Spleen (tissue), 11 donors: ENCODE results near the gene GDAP1L1. TPM values are rescaled to one million over a fixed set of nuclear protein-coding genes. Genes with fewer than 3 reads are reported as not detected.

Source experiments
- DNase-seq: peaks from one replicate; pipeline ENCODE4 v3.0.0-alpha.2; 2020
- H3K27ac ChIP-seq, 8 donors: fragments of 200-600 bp; sonication (generic) in 7 of 8; 1 replicate in 4 of 8; 2 replicates in 4 of 8; pipeline versions ENCODE4 v1.5.0 to v1.8.0; 2016 to 2021; ENCODE audit warnings: inconsistent platforms in 4 of 8, mild to moderate bottlenecking in 4 of 8, moderate library complexity in 1 of 8
- H3K27me3 ChIP-seq, 7 donors: fragments of 200-600 bp; sonication (generic) in 6 of 7; replicated peaks in 1 of 7; 1 replicate in 4 of 7; 2 replicates in 3 of 7; pipeline versions ENCODE4 v1.5.0 to v1.8.0; 2016 to 2021; ENCODE audit warnings: inconsistent platforms in 3 of 7, mild to moderate bottlenecking in 1 of 7
- H3K36me3 ChIP-seq, 6 donors: fragments of 200-600 bp; sonication (generic) in 5 of 6; 1 replicate in 4 of 6; 2 replicates in 2 of 6; pipeline versions ENCODE4 v1.5.0 to v1.8.0; 2016 to 2021; ENCODE audit warnings: inconsistent platforms in 2 of 6
- H3K4me1 ChIP-seq, 6 donors: fragments of 200-600 bp; sonication (generic) in 5 of 6; 1 replicate in 3 of 6; 2 replicates in 3 of 6; pipeline versions ENCODE4 v1.5.0 to v1.8.0; 2016 to 2021; ENCODE audit warnings: inconsistent platforms in 3 of 6
- H3K4me3 ChIP-seq, 8 donors: fragments of 200-600 bp; sonication (generic) in 7 of 8; 1 replicate in 4 of 8; 2 replicates in 4 of 8; pipeline versions ENCODE4 v1.5.0 to v1.8.0; 2016 to 2021; ENCODE audit warnings: inconsistent platforms in 4 of 8, mild to moderate bottlenecking in 4 of 8, moderate library complexity in 2 of 8
- H3K9me3 ChIP-seq, 8 donors: fragments of 200-600 bp; sonication (generic) in 7 of 8; 1 replicate in 4 of 8; 2 replicates in 4 of 8; pipeline versions ENCODE4 v1.5.0 to v1.8.0; 2016 to 2021; ENCODE audit warnings: inconsistent platforms in 4 of 8
- CTCF ChIP-seq, 11 experiments: fragments of 200-600 bp in 7 of 11; fragments of 450-650 bp in 4 of 11; sonication (generic) in 4 of 11; IDR thresholded peaks in 8 of 11; conservative IDR thresholded peaks in 3 of 11; 1 replicate in 7 of 11; 2 replicates in 4 of 11; pipeline versions ENCODE4 v1.4.0 to v1.8.0; 2016 to 2021; ENCODE audit warnings: antibody characterized with exemption in 11 of 11, inconsistent platforms in 4 of 11, mild to moderate bottlenecking in 1 of 11
- POLR2A ChIP-seq, 3 donors: fragments of 450-650 bp; IDR thresholded peaks; one replicate each; pipeline ENCODE4 v1.5.1; 2017; ENCODE audit warnings: antibody characterized with exemption in 3 of 3, mild to moderate bottlenecking in 1 of 3
- POLR2AphosphoS5 ChIP-seq, 3 donors: sonication (generic); formaldehyde crosslinking; IDR thresholded peaks; one replicate each; pipeline ENCODE4 v1.5.1; 2017; ENCODE audit warnings: antibody characterized with exemption in 3 of 3
- WGBS, 5 donors: extraction: QIAGEN DNeasy Blood & Tissue Kit in 3 of 5; methylation state at CpG; one replicate each; pipeline versions ENCODE4 v1.1.5 to v1.1.7; 2013 to 2018; 5-methylcytosine and 5-hydroxymethylcytosine counted together
- intact Hi-C: fragments of 100-400 bp; cut with DNase I; formaldehyde crosslinking; loops from one replicate; pipeline ENCODE4 v1.15.0; 2023; ENCODE audit warnings: low total_unique reads
- polyA plus RNA-seq, 3 donors: library from polyadenylated mRNA; stranded (reverse); fragments of 200-250 nt; gene quantifications; one replicate each; pipeline ENCODE4 v1.2.1, GENCODE V29; 2013
- total RNA-seq, 7 donors: library from RNA; depleted of rRNA in 3 of 7; stranded (reverse); fragments of >200 nt in 3 of 7; fragmentation: NEBNext Ultra II Directional in 4 of 7; extraction: Animal tissue kit (Norgen Biotek cat#: 25700) in 4 of 7; gene quantifications; one replicate each; pipeline versions ENCODE4 v1.1.0 to v1.2.1, GENCODE V29; 2016 to 2021
- donor health status: healthy with polysubstance abuse.
- donor health status: DM: no; HTN: no; CAD: no; lungs with moderate emphysema.
- donor health status: DM: no; HTN: no; CAD: no.
- donor health status: Bipolar disorder and iron deficiency.
- donor health status: healthy.
- donor health status: DM: no; HTN: no; CAD: no.
- donor health status: DM: yes; HTN: yes; CAD: no.

GDAP1L1 gene
- total and polyA plus RNA-seq, 10 donors, result not detected

GRCh38 chr20:44273231-44274215 lies 26.4 kb downstream of the GDAP1L1 start:
- H3K27me3 ChIP-seq, result no peaks in the 10 kb centered on the region
- no peaks in the 10 kb centered on the region for H3K4me1 ChIP-seq
- intact Hi-C loops, result no loop called here
- H3K9me3 ChIP-seq, result no peaks in the 10 kb centered on the region
- H3K36me3 ChIP-seq, result peaks cover 0 to 16% (median 0%) of the 10 kb centered on the region in 6 donors
- DNase-seq, result no peak
- TF ChIP-seq POLR2A (IDR thresholded peaks at IDR 0.05) (no peak), POLR2AphosphoS5 (IDR thresholded peaks at IDR 0.05) (no peak)
- WGBS, 5 donors, result 84 to 92% (median 87%) methylated on average over 10 of the region's 10 CpGs
- H3K27ac ChIP-seq, result no peak overlapping the region
- H3K4me3 ChIP-seq, result no peak overlapping the region

- no peak overlapping the region for H3K27ac ChIP-seq
- H3K4me1 ChIP-seq, result no peaks in the 10 kb centered on the region
- TF ChIP-seq POLR2AphosphoS5 (IDR thresholded peaks at IDR 0.05) (no peak), CTCF (IDR thresholded peaks at IDR 0.05 in 8 of 11, conservative IDR thresholded peaks at IDR 0.05 in 3 of 11) (no peak), POLR2A (IDR thresholded peaks at IDR 0.05) (no peak)
- no peak overlapping the region for H3K4me3 ChIP-seq
- peaks cover 0 to 22% (median 0%) of the 10 kb centered on the region in 6 donors for H3K36me3 ChIP-seq
- H3K9me3 ChIP-seq, result no peaks in the 10 kb centered on the region
- intact Hi-C loops, result no loop called here
- WGBS, 5 donors, result 75 to 87% (median 83%) methylated on average over 11 of the region's 11 CpGs
- H3K27me3 ChIP-seq, result no peaks in the 10 kb centered on the region
- no peak for DNase-seq
Measured at GRCh38 chr20:44274303-44275017, 27.4 kb downstream of the GDAP1L1 start.

GRCh38 chr20:44279228-44279627 lies 32.1 kb downstream of the GDAP1L1 start:
- Histone ChIP-seq H3K4me1 (no peaks in the 10 kb centered on the region), H3K4me3 (no peak overlapping the region), H3K27ac (no peak overlapping the region), H3K36me3 (peaks cover 0 to 6% (median 0%) of the 10 kb centered on the region in 6 donors), H3K27me3 (no peaks in the 10 kb centered on the region), H3K9me3 (no peaks in the 10 kb centered on the region)
- no peak for TF ChIP-seq POLR2AphosphoS5 (IDR thresholded peaks at IDR 0.05)
- TF ChIP-seq POLR2A (IDR thresholded peaks at IDR 0.05), result no peak
- DNase-seq, result no peak
- 82 to 93% (median 88%) methylated on average over 11 of the region's 11 CpGs for WGBS, 5 donors
- intact Hi-C loops, result no loop called here

- H3K9me3 ChIP-seq, result no peaks in the 10 kb centered on the region
- peaks cover 0 to 6% (median 0%) of the 10 kb centered on the region in 6 donors for H3K36me3 ChIP-seq
- intact Hi-C loops, result no loop called here
- H3K4me1 ChIP-seq, result no peaks in the 10 kb centered on the region
- no peak for TF ChIP-seq POLR2AphosphoS5 (IDR thresholded peaks at IDR 0.05)
- no peak for TF ChIP-seq CTCF (IDR thresholded peaks at IDR 0.05 in 8 of 11, conservative IDR thresholded peaks at IDR 0.05 in 3 of 11)
- TF ChIP-seq POLR2A (IDR thresholded peaks at IDR 0.05), result no peak
- 93 to 98% (median 96%) methylated on average over 2 of the region's 2 CpGs for WGBS, 5 donors
- H3K27ac ChIP-seq, result no peak overlapping the region
- no peak for DNase-seq
- no peaks in the 10 kb centered on the region for H3K27me3 ChIP-seq
- no peak overlapping the region for H3K4me3 ChIP-seq
Measured at GRCh38 chr20:44280387-44280786, 33.3 kb downstream of the GDAP1L1 start.

GRCh38 chr20:44282192-44282591 lies 35.1 kb downstream of the GDAP1L1 start:
- Histone ChIP-seq H3K36me3 (peaks cover 0 to 6% (median 0%) of the 10 kb centered on the region in 6 donors), H3K27ac (no peak overlapping the region), H3K27me3 (no peaks in the 10 kb centered on the region), H3K4me3 (no peak overlapping the region), H3K9me3 (no peaks in the 10 kb centered on the region), H3K4me1 (no peaks in the 10 kb centered on the region)
- DNase-seq, result no peak
- intact Hi-C loops, result no loop called here
- 74 to 81% (median 78%) methylated on average over 3 of the region's 3 CpGs for WGBS, 5 donors
- TF ChIP-seq POLR2A (IDR thresholded peaks at IDR 0.05) (no peak), POLR2AphosphoS5 (IDR thresholded peaks at IDR 0.05) (no peak), CTCF (IDR thresholded peaks at IDR 0.05 in 8 of 11, conservative IDR thresholded peaks at IDR 0.05 in 3 of 11) (no peak)
